ENCODE results near the gene MBTPS1.
A peak's percentile ranks its signal among the peaks of the same experiment; 100 is the strongest.

MBTPS1 gene

GRCh38 chr16:84116720-84117493 is at the start of gene MBTPS1:
TSS of gene MBTPS1 (minus strand) at chr16:84116942. CDS start at chr16:84101783, 15,159 bp downstream.
- H3K4me3 ChIP-seq (ENCODE audit: low read depth in 1 of 2, low read length in 2 of 2): peak within 1 kb of the TSS; percentile 95
- H3K27me3 ChIP-seq (ENCODE audit: low read depth, low read length): no peaks in the 10 kb centered on the region
- H3K4me1 ChIP-seq (ENCODE audit: control insufficient read depth in 1 of 2, insufficient read depth in 2 of 2, low read length in 2 of 2): peaks cover 9 to 21% of the 10 kb centered on the region in 2 donors
- H3K27ac ChIP-seq (ENCODE audit: low read length): peak within 1 kb of the TSS; percentile 89
- no peaks in the 10 kb centered on the region for H3K36me3 ChIP-seq (ENCODE audit: control insufficient read depth in 1 of 2, insufficient read depth in 2 of 2, low read length in 2 of 2)
- H3K9me3 ChIP-seq (ENCODE audit: control insufficient read depth in 1 of 2, low read length in 2 of 2): no peaks in the 10 kb centered on the region

- H3K27me3 ChIP-seq (ENCODE audit: low read depth, low read length): no peaks in the 10 kb centered on the region
- no peak overlapping the region for H3K4me3 ChIP-seq (ENCODE audit: low read depth in 1 of 2, low read length in 2 of 2)
- no peaks in the 10 kb centered on the region for H3K4me1 ChIP-seq (ENCODE audit: control insufficient read depth in 1 of 2, insufficient read depth in 2 of 2, low read length in 2 of 2)
- H3K9me3 ChIP-seq (ENCODE audit: control insufficient read depth in 1 of 2, low read length in 2 of 2): no peaks in the 10 kb centered on the region
- no peaks in the 10 kb centered on the region for H3K36me3 ChIP-seq (ENCODE audit: control insufficient read depth in 1 of 2, insufficient read depth in 2 of 2, low read length in 2 of 2)
- no peak overlapping the region for H3K27ac ChIP-seq (ENCODE audit: low read length)
These were observed 49.0 kb upstream of the MBTPS1 start for GRCh38 chr16:84165746-84166145.

GRCh38 chr16:84161801-84162200 is 45.1 kb upstream of the MBTPS1 start:
- Histone ChIP-seq H3K4me1 (ENCODE audit: control insufficient read depth in 1 of 2, insufficient read depth in 2 of 2, low read length in 2 of 2) (no peaks in the 10 kb centered on the region), H3K27me3 (ENCODE audit: low read depth, low read length) (peaks cover 4% of the 10 kb centered on the region), H3K36me3 (ENCODE audit: control insufficient read depth in 1 of 2, insufficient read depth in 2 of 2, low read length in 2 of 2) (no peaks in the 10 kb centered on the region), H3K27ac (ENCODE audit: low read length) (no peak overlapping the region), H3K4me3 (ENCODE audit: low read depth in 1 of 2, low read length in 2 of 2) (no peak overlapping the region), H3K9me3 (ENCODE audit: control insufficient read depth in 1 of 2, low read length in 2 of 2) (no peaks in the 10 kb centered on the region)

- Histone ChIP-seq H3K27me3 (ENCODE audit: low read depth, low read length) (peaks cover 4% of the 10 kb centered on the region), H3K4me1 (ENCODE audit: control insufficient read depth in 1 of 2, insufficient read depth in 2 of 2, low read length in 2 of 2) (no peaks in the 10 kb centered on the region), H3K4me3 (ENCODE audit: low read depth in 1 of 2, low read length in 2 of 2) (no peak overlapping the region), H3K27ac (ENCODE audit: low read length) (no peak overlapping the region), H3K9me3 (ENCODE audit: control insufficient read depth in 1 of 2, low read length in 2 of 2) (no peaks in the 10 kb centered on the region), H3K36me3 (ENCODE audit: control insufficient read depth in 1 of 2, insufficient read depth in 2 of 2, low read length in 2 of 2) (no peaks in the 10 kb centered on the region)
These were observed 44.3 kb upstream of the MBTPS1 start for GRCh38 chr16:84161037-84161436.

- Histone ChIP-seq H3K9me3 (ENCODE audit: control insufficient read depth in 1 of 2, low read length in 2 of 2) (no peaks in the 10 kb centered on the region), H3K27ac (ENCODE audit: low read length) (no peak overlapping the region), H3K4me3 (ENCODE audit: low read depth in 1 of 2, low read length in 2 of 2) (no peak overlapping the region), H3K36me3 (ENCODE audit: control insufficient read depth in 1 of 2, insufficient read depth in 2 of 2, low read length in 2 of 2) (no peaks in the 10 kb centered on the region), H3K4me1 (ENCODE audit: control insufficient read depth in 1 of 2, insufficient read depth in 2 of 2, low read length in 2 of 2) (no peaks in the 10 kb centered on the region), H3K27me3 (ENCODE audit: low read depth, low read length) (peaks cover 4% of the 10 kb centered on the region)
These were observed 43.1 kb upstream of the MBTPS1 start for GRCh38 chr16:84159800-84160199.

- Histone ChIP-seq H3K4me3 (ENCODE audit: low read depth in 1 of 2, low read length in 2 of 2) (no peak overlapping the region), H3K36me3 (ENCODE audit: control insufficient read depth in 1 of 2, insufficient read depth in 2 of 2, low read length in 2 of 2) (no peaks in the 10 kb centered on the region), H3K4me1 (ENCODE audit: control insufficient read depth in 1 of 2, insufficient read depth in 2 of 2, low read length in 2 of 2) (no peaks in the 10 kb centered on the region), H3K27me3 (ENCODE audit: low read depth, low read length) (peaks cover 4% of the 10 kb centered on the region), H3K9me3 (ENCODE audit: control insufficient read depth in 1 of 2, low read length in 2 of 2) (no peaks in the 10 kb centered on the region), H3K27ac (ENCODE audit: low read length) (no peak overlapping the region)
These were observed 42.3 kb upstream of the MBTPS1 start for GRCh38 chr16:84159007-84159406.

GRCh38 chr16:84156342-84156784 is 39.6 kb upstream of the MBTPS1 start:
- H3K27ac ChIP-seq (ENCODE audit: low read length): no peak overlapping the region
- peaks cover 4% of the 10 kb centered on the region for H3K27me3 ChIP-seq (ENCODE audit: low read depth, low read length)
- H3K4me3 ChIP-seq (ENCODE audit: low read depth in 1 of 2, low read length in 2 of 2): no peak overlapping the region
- H3K9me3 ChIP-seq (ENCODE audit: control insufficient read depth in 1 of 2, low read length in 2 of 2): no peaks in the 10 kb centered on the region
- no peaks in the 10 kb centered on the region for H3K36me3 ChIP-seq (ENCODE audit: control insufficient read depth in 1 of 2, insufficient read depth in 2 of 2, low read length in 2 of 2)
- no peaks in the 10 kb centered on the region for H3K4me1 ChIP-seq (ENCODE audit: control insufficient read depth in 1 of 2, insufficient read depth in 2 of 2, low read length in 2 of 2)

- H3K27me3 ChIP-seq (ENCODE audit: low read depth, low read length): peaks cover 4% of the 10 kb centered on the region
- H3K9me3 ChIP-seq (ENCODE audit: control insufficient read depth in 1 of 2, low read length in 2 of 2): no peaks in the 10 kb centered on the region
- H3K27ac ChIP-seq (ENCODE audit: low read length): no peak overlapping the region
- H3K4me1 ChIP-seq (ENCODE audit: control insufficient read depth in 1 of 2, insufficient read depth in 2 of 2, low read length in 2 of 2): no peaks in the 10 kb centered on the region
- H3K4me3 ChIP-seq (ENCODE audit: low read depth in 1 of 2, low read length in 2 of 2): no peak overlapping the region
- H3K36me3 ChIP-seq (ENCODE audit: control insufficient read depth in 1 of 2, insufficient read depth in 2 of 2, low read length in 2 of 2): no peaks in the 10 kb centered on the region
These were observed 39.0 kb upstream of the MBTPS1 start for GRCh38 chr16:84155771-84156170.

- Histone ChIP-seq H3K27me3 (ENCODE audit: low read depth, low read length) (peaks cover 4% of the 10 kb centered on the region), H3K4me3 (ENCODE audit: low read depth in 1 of 2, low read length in 2 of 2) (no peak overlapping the region), H3K4me1 (ENCODE audit: control insufficient read depth in 1 of 2, insufficient read depth in 2 of 2, low read length in 2 of 2) (no peaks in the 10 kb centered on the region), H3K36me3 (ENCODE audit: control insufficient read depth in 1 of 2, insufficient read depth in 2 of 2, low read length in 2 of 2) (no peaks in the 10 kb centered on the region), H3K27ac (ENCODE audit: low read length) (no peak overlapping the region), H3K9me3 (ENCODE audit: control insufficient read depth in 1 of 2, low read length in 2 of 2) (no peaks in the 10 kb centered on the region)
These were observed 38.5 kb upstream of the MBTPS1 start for GRCh38 chr16:84155226-84155625.

- Histone ChIP-seq H3K4me1 (ENCODE audit: control insufficient read depth in 1 of 2, insufficient read depth in 2 of 2, low read length in 2 of 2) (no peaks in the 10 kb centered on the region), H3K36me3 (ENCODE audit: control insufficient read depth in 1 of 2, insufficient read depth in 2 of 2, low read length in 2 of 2) (no peaks in the 10 kb centered on the region), H3K4me3 (ENCODE audit: low read depth in 1 of 2, low read length in 2 of 2) (no peak overlapping the region), H3K9me3 (ENCODE audit: control insufficient read depth in 1 of 2, low read length in 2 of 2) (no peaks in the 10 kb centered on the region), H3K27me3 (ENCODE audit: low read depth, low read length) (peaks cover 4% of the 10 kb centered on the region), H3K27ac (ENCODE audit: low read length) (no peak overlapping the region)
These were observed 37.0 kb upstream of the MBTPS1 start for GRCh38 chr16:84153660-84154214.

- H3K4me1 ChIP-seq (ENCODE audit: control insufficient read depth in 1 of 2, insufficient read depth in 2 of 2, low read length in 2 of 2): no peaks in the 10 kb centered on the region
- H3K27ac ChIP-seq (ENCODE audit: low read length): no peak overlapping the region
- no peak overlapping the region for H3K4me3 ChIP-seq (ENCODE audit: low read depth in 1 of 2, low read length in 2 of 2)
- H3K9me3 ChIP-seq (ENCODE audit: control insufficient read depth in 1 of 2, low read length in 2 of 2): no peaks in the 10 kb centered on the region
- H3K27me3 ChIP-seq (ENCODE audit: low read depth, low read length): no peaks in the 10 kb centered on the region
- no peaks in the 10 kb centered on the region for H3K36me3 ChIP-seq (ENCODE audit: control insufficient read depth in 1 of 2, insufficient read depth in 2 of 2, low read length in 2 of 2)
These were observed 34.2 kb upstream of the MBTPS1 start for GRCh38 chr16:84150926-84151325.

Measured in muscle layer of duodenum (tissue), 2 donors.